ENCODE measurements around the gene DSCAM.

The DSCAM gene

DNA sequence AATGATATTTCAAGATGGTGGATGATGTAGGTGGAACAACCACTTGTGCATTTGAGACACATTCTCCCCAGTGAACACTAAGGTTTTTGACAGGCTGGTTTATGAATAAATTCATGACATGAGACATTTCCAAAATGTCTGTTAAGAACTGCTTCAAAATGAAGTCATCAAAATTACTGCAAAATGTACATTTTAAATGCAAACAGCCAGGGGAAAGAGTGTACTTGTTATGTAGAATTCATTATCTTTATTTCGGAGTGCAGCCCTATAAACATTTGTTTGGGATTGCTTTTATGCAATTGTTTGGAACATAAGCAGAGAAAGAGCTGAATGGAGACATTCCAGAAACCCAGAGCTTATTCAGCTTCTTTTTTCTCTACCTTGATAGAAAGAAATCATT lies 49.5 kb downstream of the DSCAM start:
- no peak overlapping the region for H3K4me3 ChIP-seq (ENCODE audit: control insufficient read depth in 1 of 7, extremely low read depth in 1 of 7, insufficient read depth in 4 of 7, low read depth in 2 of 7, low read length in 6 of 7)
- H3K9me3 ChIP-seq (ENCODE audit: control extremely low read depth in 1 of 5, control insufficient read depth in 4 of 5, insufficient read depth in 2 of 5, low read depth in 1 of 5, low read length in 4 of 5): peaks cover 3 to 20% (median 13%) of the 10 kb centered on the region in 5 experiments
- no peaks in the 10 kb centered on the region for H3K36me3 ChIP-seq (ENCODE audit: control insufficient read depth in 4 of 4, insufficient read depth in 4 of 4, low read length in 3 of 4)
- CTCF ChIA-PET: no interaction called here
- no peaks in the 10 kb centered on the region for H3K4me1 ChIP-seq (ENCODE audit: control extremely low read depth in 1 of 4, control insufficient read depth in 4 of 4, insufficient read depth in 4 of 4, low read length in 3 of 4)
- DNase-seq: no peak
- no CpG with 5 or more reads among the region's 1 CpG for WGBS (ENCODE audit: insufficient coverage)
- POLR2A ChIA-PET: no interaction called here
- H3K27me3 ChIP-seq (replicated peaks in 2 of 5; ENCODE audit: control insufficient read depth in 4 of 5, insufficient read depth in 5 of 5, low read length in 4 of 5): no peaks in the 10 kb centered on the region
- H3K27ac ChIP-seq (ENCODE audit: insufficient read depth in 1 of 2, low read depth in 1 of 2, low read length in 2 of 2, poor library complexity in 1 of 2, severe bottlenecking in 2 of 2): no peak overlapping the region

- H3K9me3 ChIP-seq (ENCODE audit: control extremely low read depth in 1 of 5, control insufficient read depth in 4 of 5, insufficient read depth in 2 of 5, low read depth in 1 of 5, low read length in 4 of 5): peaks cover 3 to 18% (median 8%) of the 10 kb centered on the region in 5 experiments
- DNase-seq: no peak
- H3K36me3 ChIP-seq (ENCODE audit: control insufficient read depth in 4 of 4, insufficient read depth in 4 of 4, low read length in 3 of 4): no peaks in the 10 kb centered on the region
- CTCF ChIA-PET: no interaction called here
- no peaks in the 10 kb centered on the region for H3K4me1 ChIP-seq (ENCODE audit: control extremely low read depth in 1 of 4, control insufficient read depth in 4 of 4, insufficient read depth in 4 of 4, low read length in 3 of 4)
- no peak overlapping the region for H3K27ac ChIP-seq (ENCODE audit: insufficient read depth in 1 of 2, low read depth in 1 of 2, low read length in 2 of 2, poor library complexity in 1 of 2, severe bottlenecking in 2 of 2)
- WGBS (ENCODE audit: insufficient coverage): no CpG with 5 or more reads among the region's 1 CpG
- POLR2A ChIA-PET: no interaction called here
- no peaks in the 10 kb centered on the region for H3K27me3 ChIP-seq (replicated peaks in 2 of 5; ENCODE audit: control insufficient read depth in 4 of 5, insufficient read depth in 5 of 5, low read length in 4 of 5)
- no peak overlapping the region for H3K4me3 ChIP-seq (ENCODE audit: control insufficient read depth in 1 of 7, extremely low read depth in 1 of 7, insufficient read depth in 4 of 7, low read depth in 2 of 7, low read length in 6 of 7)
These were observed 50.5 kb downstream of the DSCAM start for GRCh38 chr21:40796464-40796863.

DNA sequence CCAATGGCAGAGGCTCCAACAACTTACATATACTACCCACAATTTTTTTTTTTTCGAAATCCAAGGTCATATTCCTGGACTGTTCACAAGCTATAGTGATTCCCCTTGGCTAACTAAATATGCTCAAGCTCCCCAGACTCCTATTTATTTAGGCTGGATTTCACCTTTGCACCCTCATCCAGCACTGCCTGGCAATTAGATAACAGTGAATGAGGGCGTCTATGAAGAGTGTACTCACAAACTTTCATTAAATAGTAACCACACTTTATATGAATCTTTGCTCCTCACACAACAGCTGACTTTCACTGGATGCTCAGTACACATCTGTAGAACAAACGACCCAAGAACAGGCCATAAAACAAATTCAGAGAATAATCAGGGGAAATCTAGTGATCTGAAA lies 51.6 kb downstream of the DSCAM start:
- ChIA-PET POLR2A (no interaction called here), CTCF (no interaction called here)
- no peaks in the 10 kb centered on the region for H3K27me3 ChIP-seq (replicated peaks in 2 of 5; ENCODE audit: control insufficient read depth in 4 of 5, insufficient read depth in 5 of 5, low read length in 4 of 5)
- no peaks in the 10 kb centered on the region for H3K36me3 ChIP-seq (ENCODE audit: control insufficient read depth in 4 of 4, insufficient read depth in 4 of 4, low read length in 3 of 4)
- H3K9me3 ChIP-seq (ENCODE audit: control extremely low read depth in 1 of 5, control insufficient read depth in 4 of 5, insufficient read depth in 2 of 5, low read depth in 1 of 5, low read length in 4 of 5): peaks cover 3 to 10% (median 5%) of the 10 kb centered on the region in 5 experiments
- H3K4me3 ChIP-seq (ENCODE audit: control insufficient read depth in 1 of 7, extremely low read depth in 1 of 7, insufficient read depth in 4 of 7, low read depth in 2 of 7, low read length in 6 of 7): no peak overlapping the region
- no peak overlapping the region for H3K27ac ChIP-seq (ENCODE audit: insufficient read depth in 1 of 2, low read depth in 1 of 2, low read length in 2 of 2, poor library complexity in 1 of 2, severe bottlenecking in 2 of 2)
- DNase-seq: no peak
- WGBS (ENCODE audit: insufficient coverage): 81% methylated on average over 3 of the region's 3 CpGs
- no peaks in the 10 kb centered on the region for H3K4me1 ChIP-seq (ENCODE audit: control extremely low read depth in 1 of 4, control insufficient read depth in 4 of 4, insufficient read depth in 4 of 4, low read length in 3 of 4)

- Histone ChIP-seq H3K9me3 (ENCODE audit: control extremely low read depth in 1 of 5, control insufficient read depth in 4 of 5, insufficient read depth in 2 of 5, low read depth in 1 of 5, low read length in 4 of 5) (peaks cover 0 to under 1% (median 0%) of the 10 kb centered on the region in 5 experiments), H3K4me3 (ENCODE audit: control insufficient read depth in 1 of 7, extremely low read depth in 1 of 7, insufficient read depth in 4 of 7, low read depth in 2 of 7, low read length in 6 of 7) (no peak overlapping the region), H3K36me3 (ENCODE audit: control insufficient read depth in 4 of 4, insufficient read depth in 4 of 4, low read length in 3 of 4) (no peaks in the 10 kb centered on the region), H3K27me3 (replicated peaks in 2 of 5; ENCODE audit: control insufficient read depth in 4 of 5, insufficient read depth in 5 of 5, low read length in 4 of 5) (no peaks in the 10 kb centered on the region), H3K4me1 (ENCODE audit: control extremely low read depth in 1 of 4, control insufficient read depth in 4 of 4, insufficient read depth in 4 of 4, low read length in 3 of 4) (no peaks in the 10 kb centered on the region), H3K27ac (ENCODE audit: insufficient read depth in 1 of 2, low read depth in 1 of 2, low read length in 2 of 2, poor library complexity in 1 of 2, severe bottlenecking in 2 of 2) (no peak overlapping the region)
- POLR2A ChIA-PET: no interaction called here
- WGBS (ENCODE audit: insufficient coverage): 87% methylated on average over 3 of the region's 4 CpGs
- CTCF ChIA-PET: no interaction called here
- DNase-seq: no peak
These were observed 54.1 kb downstream of the DSCAM start for GRCh38 chr21:40792691-40793456.

DNA sequence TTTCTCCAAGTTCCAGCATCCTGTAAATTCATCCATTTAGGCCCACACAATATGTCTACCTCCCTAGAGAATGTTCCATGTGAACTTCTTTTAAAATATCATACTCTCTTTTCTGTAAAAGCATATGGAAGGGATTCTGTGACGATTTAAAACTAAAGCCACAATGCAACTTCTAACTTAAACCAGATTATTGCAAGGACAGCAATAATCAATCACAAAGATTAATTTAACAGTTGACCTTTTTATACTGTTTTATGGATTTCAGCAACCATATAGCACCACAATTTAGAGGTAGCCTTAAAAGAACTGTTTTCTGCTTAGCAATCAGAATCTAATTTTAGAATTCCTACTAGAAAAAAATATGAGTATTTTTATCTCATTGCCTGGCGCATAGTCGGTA lies 58.3 kb downstream of the DSCAM start:
- WGBS (ENCODE audit: insufficient coverage): no CpG with 5 or more reads among the region's 3 CpGs
- ChIA-PET CTCF (interaction anchor here (0.6 kb wide), 1 partner anchor 552 kb away, joined by 3 read pairs; no protein-coding TSS in a partner anchor), POLR2A (no interaction called here)

DNA sequence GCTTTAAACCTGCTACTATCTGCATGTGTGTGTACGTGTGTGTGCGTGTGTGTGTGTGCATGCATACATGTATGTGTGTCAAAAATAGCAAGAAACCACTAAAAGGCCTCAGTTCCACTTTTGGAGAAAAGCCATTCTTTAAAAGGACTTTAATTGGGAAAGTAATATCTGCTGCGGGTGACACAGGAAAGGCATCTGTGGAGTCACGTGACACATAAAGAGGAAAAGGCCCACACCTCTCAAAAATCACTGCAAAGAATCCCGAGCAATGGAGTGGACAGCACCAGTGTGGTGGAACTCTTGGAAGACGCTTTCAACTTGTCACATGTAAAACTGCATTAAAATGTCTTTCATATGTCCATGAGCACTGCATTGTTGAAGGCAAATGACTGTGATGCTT lies 63.6 kb downstream of the DSCAM start:
- CTCF ChIA-PET: no interaction called here
- no peak for DNase-seq
- WGBS (ENCODE audit: insufficient coverage): 100% methylated on average over 3 of the region's 6 CpGs

More for the DNA sequence above, 58.3 kb downstream of the DSCAM start:
- Histone ChIP-seq H3K36me3 (ENCODE audit: control insufficient read depth in 4 of 4, insufficient read depth in 4 of 4, low read length in 3 of 4) (no peaks in the 10 kb centered on the region), H3K4me1 (ENCODE audit: control extremely low read depth in 1 of 4, control insufficient read depth in 4 of 4, insufficient read depth in 4 of 4, low read length in 3 of 4) (no peaks in the 10 kb centered on the region), H3K27me3 (replicated peaks in 2 of 5; ENCODE audit: control insufficient read depth in 4 of 5, insufficient read depth in 5 of 5, low read length in 4 of 5) (no peaks in the 10 kb centered on the region), H3K4me3 (ENCODE audit: control insufficient read depth in 1 of 7, extremely low read depth in 1 of 7, insufficient read depth in 4 of 7, low read depth in 2 of 7, low read length in 6 of 7) (no peak overlapping the region), H3K9me3 (ENCODE audit: control extremely low read depth in 1 of 5, control insufficient read depth in 4 of 5, insufficient read depth in 2 of 5, low read depth in 1 of 5, low read length in 4 of 5) (no peaks in the 10 kb centered on the region), H3K27ac (ENCODE audit: insufficient read depth in 1 of 2, low read depth in 1 of 2, low read length in 2 of 2, poor library complexity in 1 of 2, severe bottlenecking in 2 of 2) (no peak overlapping the region)
- DNase-seq: no peak

DNA sequence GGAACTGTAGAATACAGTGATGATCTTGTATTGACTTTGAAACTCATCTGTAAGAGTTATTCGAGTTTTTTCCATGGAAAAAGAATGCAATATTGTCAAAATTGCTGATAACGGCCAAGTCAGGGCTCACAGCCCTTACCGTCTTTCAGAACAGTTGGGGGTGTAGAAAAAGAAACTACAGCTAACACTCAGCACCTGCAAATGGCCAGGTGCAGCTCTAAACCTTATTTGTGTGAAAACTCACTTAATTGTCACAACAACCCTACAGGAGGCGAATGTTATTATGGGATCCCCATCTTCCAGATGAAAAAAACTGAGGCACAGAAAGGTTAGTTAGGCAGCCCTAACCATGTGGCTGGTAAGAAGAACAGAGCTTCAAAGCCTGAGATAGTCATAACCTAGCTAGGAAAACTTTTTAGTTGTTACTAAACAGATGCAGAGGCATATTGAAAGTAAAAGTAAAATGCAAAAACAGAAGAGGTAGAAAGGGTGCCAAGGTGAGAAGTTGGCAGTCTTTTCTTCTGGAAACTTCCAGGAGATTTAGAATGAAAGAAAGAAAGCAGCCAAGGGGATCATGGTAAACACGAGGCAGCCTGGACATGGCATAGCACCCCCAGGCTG lies 76.4 kb downstream of the DSCAM start:
- 83% methylated on average over 5 of the region's 5 CpGs for WGBS (ENCODE audit: insufficient coverage)
- Histone ChIP-seq H3K9me3 (ENCODE audit: control extremely low read depth in 1 of 5, control insufficient read depth in 4 of 5, insufficient read depth in 2 of 5, low read depth in 1 of 5, low read length in 4 of 5) (no peaks in the 10 kb centered on the region), H3K4me3 (ENCODE audit: control insufficient read depth in 1 of 7, extremely low read depth in 1 of 7, insufficient read depth in 4 of 7, low read depth in 2 of 7, low read length in 6 of 7) (no peak overlapping the region), H3K36me3 (ENCODE audit: control insufficient read depth in 4 of 4, insufficient read depth in 4 of 4, low read length in 3 of 4) (no peaks in the 10 kb centered on the region), H3K27me3 (replicated peaks in 2 of 5; ENCODE audit: control insufficient read depth in 4 of 5, insufficient read depth in 5 of 5, low read length in 4 of 5) (no peaks in the 10 kb centered on the region), H3K27ac (ENCODE audit: insufficient read depth in 1 of 2, low read depth in 1 of 2, low read length in 2 of 2, poor library complexity in 1 of 2, severe bottlenecking in 2 of 2) (no peak overlapping the region), H3K4me1 (ENCODE audit: control extremely low read depth in 1 of 4, control insufficient read depth in 4 of 4, insufficient read depth in 4 of 4, low read length in 3 of 4) (no peaks in the 10 kb centered on the region)
- CTCF ChIA-PET: no interaction called here
- no peak for DNase-seq
- POLR2A ChIA-PET: no interaction called here

More for the DNA sequence above, 63.6 kb downstream of the DSCAM start:
- Histone ChIP-seq H3K27me3 (replicated peaks in 2 of 5; ENCODE audit: control insufficient read depth in 4 of 5, insufficient read depth in 5 of 5, low read length in 4 of 5) (no peaks in the 10 kb centered on the region), H3K36me3 (ENCODE audit: control insufficient read depth in 4 of 4, insufficient read depth in 4 of 4, low read length in 3 of 4) (no peaks in the 10 kb centered on the region), H3K9me3 (ENCODE audit: control extremely low read depth in 1 of 5, control insufficient read depth in 4 of 5, insufficient read depth in 2 of 5, low read depth in 1 of 5, low read length in 4 of 5) (no peaks in the 10 kb centered on the region), H3K4me1 (ENCODE audit: control extremely low read depth in 1 of 4, control insufficient read depth in 4 of 4, insufficient read depth in 4 of 4, low read length in 3 of 4) (no peaks in the 10 kb centered on the region), H3K27ac (ENCODE audit: insufficient read depth in 1 of 2, low read depth in 1 of 2, low read length in 2 of 2, poor library complexity in 1 of 2, severe bottlenecking in 2 of 2) (no peak overlapping the region), H3K4me3 (ENCODE audit: control insufficient read depth in 1 of 7, extremely low read depth in 1 of 7, insufficient read depth in 4 of 7, low read depth in 2 of 7, low read length in 6 of 7) (no peak overlapping the region)
- POLR2A ChIA-PET: no interaction called here

Data from common myeloid progenitor, CD34-positive (primary cell).